Erythroblast (primary cell): ENCODE data around the gene FRMPD2.
"Not testable (repeated sequence)": the region's sequence is repeated elsewhere in the genome, so short reads cannot be mapped to it uniquely, and the experiment has no call there.

Experiments used
- GATA1 ChIP-seq: IDR thresholded peaks from 2 replicates; pipeline ENCODE4 v1.6.1; 2011; ENCODE audit warnings: low read depth, mild to moderate bottlenecking, control low read depth, low read length, moderate library complexity
- POLR2A ChIP-seq: IDR thresholded peaks from 2 replicates; pipeline ENCODE4 v1.6.1; 2011; ENCODE audit warnings: mild to moderate bottlenecking, low read length

- not testable (repeated sequence) for TF ChIP-seq POLR2A, GATA1
Observed at GRCh38 chr10:48243921-48244320, 30.6 kb downstream of the FRMPD2 start.
